Measurements from ENCODE around the gene COL9A3. TPM values are rescaled to one million over a fixed set of nuclear protein-coding genes. Genes with fewer than 3 reads are reported as not detected.

Gene COL9A3
- total RNA-seq, 2 experiments from 2014 or later, result not detected

DNA sequence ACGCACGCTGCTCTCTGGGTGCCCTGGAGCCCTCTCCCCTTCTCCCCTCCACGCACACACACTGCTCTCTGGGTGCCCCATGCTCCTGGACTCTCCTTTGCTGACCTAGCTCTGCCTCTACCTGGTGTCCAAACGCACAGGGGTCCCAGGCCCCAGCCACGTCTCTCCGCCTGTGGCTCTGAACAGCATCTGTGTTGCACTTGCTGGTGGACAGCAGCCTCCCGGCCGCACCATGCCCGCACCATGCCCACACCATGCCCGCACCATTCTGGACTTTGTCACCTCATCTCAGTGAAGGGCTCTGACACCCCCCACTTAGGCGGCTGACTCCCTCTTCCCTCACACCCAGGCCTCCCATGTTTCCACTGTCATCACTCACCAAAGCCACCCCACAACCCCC is 23.0 kb downstream of the COL9A3 start:
- H3K4me1 Mint-ChIP-seq (ENCODE audit: low read depth), result no peaks in the 10 kb centered on the region
- no peak for ATAC-seq

DNA sequence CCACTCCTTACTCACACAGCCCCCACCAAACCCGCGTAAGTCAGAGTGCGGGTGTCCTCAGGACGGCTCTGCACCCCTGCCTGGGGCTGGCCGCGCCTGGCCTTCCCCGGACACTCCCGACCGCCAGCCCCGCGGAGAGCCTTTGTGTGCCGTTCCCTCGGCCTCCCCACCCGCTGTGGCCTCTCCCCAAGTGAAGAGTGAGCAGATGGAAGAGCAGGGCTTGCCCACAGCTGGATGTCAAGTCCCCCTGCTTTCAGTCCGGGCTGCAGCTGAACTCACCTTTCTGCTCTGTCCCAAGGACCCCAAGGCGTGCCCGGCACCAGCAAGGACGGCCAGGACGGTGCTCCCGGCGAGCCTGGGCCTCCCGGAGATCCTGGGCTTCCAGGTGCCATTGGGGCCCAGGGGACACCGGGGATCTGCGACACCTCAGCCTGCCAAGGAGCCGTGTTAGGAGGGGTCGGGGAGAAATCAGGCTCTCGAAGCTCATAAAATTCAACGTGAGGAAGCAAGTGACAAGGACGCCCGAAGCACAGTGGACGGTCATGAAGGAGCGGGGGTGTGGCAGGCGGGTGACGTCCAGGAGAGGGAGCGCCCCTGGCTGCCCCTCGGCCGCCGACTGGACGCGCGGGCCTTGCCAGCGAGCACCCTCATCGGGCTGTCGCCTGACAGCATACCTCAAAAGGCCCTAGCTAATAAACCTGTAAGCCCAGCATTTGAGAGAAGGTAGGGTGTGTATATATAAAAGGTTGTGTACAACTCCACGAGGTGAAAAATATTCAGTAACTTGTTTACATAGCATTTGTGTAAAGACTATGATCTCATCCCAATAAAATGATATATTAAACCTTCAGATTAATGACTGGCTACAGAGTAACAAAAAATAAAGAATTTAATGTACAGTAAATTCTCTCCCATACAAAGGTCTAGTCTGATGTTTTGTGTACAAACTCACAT is 23.7 kb downstream of the COL9A3 start:
- no peak for DNase-seq
- peaks cover 2% of the 10 kb centered on the region for H3K27me3 Mint-ChIP-seq
- TF ChIP-seq, protein P1, sequence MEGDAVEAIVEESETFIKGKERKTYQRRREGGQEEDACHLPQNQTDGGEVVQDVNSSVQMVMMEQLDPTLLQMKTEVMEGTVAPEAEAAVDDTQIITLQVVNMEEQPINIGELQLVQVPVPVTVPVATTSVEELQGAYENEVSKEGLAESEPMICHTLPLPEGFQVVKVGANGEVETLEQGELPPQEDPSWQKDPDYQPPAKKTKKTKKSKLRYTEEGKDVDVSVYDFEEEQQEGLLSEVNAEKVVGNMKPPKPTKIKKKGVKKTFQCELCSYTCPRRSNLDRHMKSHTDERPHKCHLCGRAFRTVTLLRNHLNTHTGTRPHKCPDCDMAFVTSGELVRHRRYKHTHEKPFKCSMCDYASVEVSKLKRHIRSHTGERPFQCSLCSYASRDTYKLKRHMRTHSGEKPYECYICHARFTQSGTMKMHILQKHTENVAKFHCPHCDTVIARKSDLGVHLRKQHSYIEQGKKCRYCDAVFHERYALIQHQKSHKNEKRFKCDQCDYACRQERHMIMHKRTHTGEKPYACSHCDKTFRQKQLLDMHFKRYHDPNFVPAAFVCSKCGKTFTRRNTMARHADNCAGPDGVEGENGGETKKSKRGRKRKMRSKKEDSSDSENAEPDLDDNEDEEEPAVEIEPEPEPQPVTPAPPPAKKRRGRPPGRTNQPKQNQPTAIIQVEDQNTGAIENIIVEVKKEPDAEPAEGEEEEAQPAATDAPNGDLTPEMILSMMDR (IDR thresholded peaks at IDR 0.05), result no peak
- ChIA-PET CTCF (no interaction called here), POLR2A (no interaction called here)
- no peaks in the 10 kb centered on the region for H3K4me1 Mint-ChIP-seq (ENCODE audit: low read depth)
- intact Hi-C loops (cut with micrococcal nuclease), result no loop called here
- H3K4me3 Mint-ChIP-seq, result no peak overlapping the region
- ATAC-seq, result no peak
- no peaks in the 10 kb centered on the region for H3K9me3 Mint-ChIP-seq
- H3K36me3 Mint-ChIP-seq (ENCODE audit: low read depth), result no peaks in the 10 kb centered on the region
- H3K27ac Mint-ChIP-seq, result no peak overlapping the region

More for the DNA sequence above, 23.0 kb downstream of the COL9A3 start:
- Mint-ChIP-seq H3K27me3 (peaks cover 4% of the 10 kb centered on the region), H3K9me3 (no peaks in the 10 kb centered on the region), H3K36me3 (ENCODE audit: low read depth) (no peaks in the 10 kb centered on the region), H3K27ac (no peak overlapping the region), H3K4me3 (no peak overlapping the region)
- no peak for DNase-seq
- intact Hi-C loops (cut with micrococcal nuclease), result no loop called here
- ChIA-PET CTCF (no interaction called here), POLR2A (no interaction called here)
- TF ChIP-seq, protein P1 (IDR thresholded peaks at IDR 0.05), result no peak

DNA sequence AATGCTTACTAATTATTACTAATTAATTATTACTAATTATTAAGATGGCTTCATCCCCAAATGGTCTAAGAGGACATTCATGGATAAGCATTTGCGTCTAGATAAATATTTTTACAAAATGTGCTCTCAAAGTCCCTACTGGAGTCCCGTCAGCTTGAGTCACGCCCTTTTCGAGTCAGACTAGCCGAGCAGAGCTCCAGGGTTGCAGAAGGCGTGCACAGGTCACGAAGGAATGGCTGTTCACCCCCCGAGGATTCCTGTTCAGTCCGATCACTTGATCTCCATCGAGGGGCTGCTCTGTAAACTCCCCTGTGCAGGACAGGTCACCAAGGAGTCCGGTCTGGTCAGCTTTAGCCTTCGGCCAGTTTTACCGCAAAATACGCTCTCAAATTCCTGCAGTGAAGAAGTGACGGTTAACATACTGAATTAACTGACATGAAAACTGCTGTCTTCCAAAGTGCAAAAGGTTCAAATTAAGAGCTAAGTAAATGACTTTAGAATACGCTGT is 24.9 kb downstream of the COL9A3 start:
- no peak overlapping the region for H3K4me3 Mint-ChIP-seq
- DNase-seq, result no peak
- TF ChIP-seq, protein P1 (IDR thresholded peaks at IDR 0.05), result no peak
- no peaks in the 10 kb centered on the region for H3K9me3 Mint-ChIP-seq
- ChIA-PET CTCF (interaction anchor here (1.4 to 1.6 kb wide), 2 partner anchors 9 to 33 kb away, joined by 5 read pairs; no protein-coding TSS in a partner anchor), POLR2A (no interaction called here)
- no peaks in the 10 kb centered on the region for H3K4me1 Mint-ChIP-seq (ENCODE audit: low read depth)
- intact Hi-C loops (cut with micrococcal nuclease), result no loop called here
- H3K36me3 Mint-ChIP-seq (ENCODE audit: low read depth), result no peaks in the 10 kb centered on the region
- no peaks in the 10 kb centered on the region for H3K27me3 Mint-ChIP-seq
- no peak overlapping the region for H3K27ac Mint-ChIP-seq
- no peak for ATAC-seq

DNA sequence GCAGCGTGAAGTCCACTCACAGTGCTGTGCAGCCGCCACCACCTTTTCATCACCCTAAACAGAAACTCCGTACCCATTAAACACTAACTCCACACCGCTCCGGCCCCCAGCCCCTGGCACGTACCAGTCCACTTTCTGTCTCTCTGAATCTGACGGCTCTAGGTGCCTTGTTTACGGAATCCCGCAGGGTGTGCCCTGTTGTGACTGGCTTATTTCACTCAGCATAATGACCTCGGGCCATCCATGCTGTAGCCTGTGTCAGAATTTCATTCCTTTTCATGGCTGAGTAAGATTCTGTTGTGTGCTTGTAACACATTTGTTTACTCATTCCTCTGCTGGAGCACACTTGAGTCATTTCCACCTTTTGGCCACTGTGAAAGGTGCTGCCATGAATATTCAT is 26.8 kb downstream of the COL9A3 start:
- H3K36me3 Mint-ChIP-seq (ENCODE audit: low read depth), result no peaks in the 10 kb centered on the region
- no peak overlapping the region for H3K27ac Mint-ChIP-seq
- CTCF ChIA-PET, result interaction anchor here (0.7 kb wide), 1 partner anchor 460 kb away, joined by 3 read pairs; no protein-coding TSS in a partner anchor
- no peak for ATAC-seq
- intact Hi-C loops (cut with micrococcal nuclease), result no loop called here
- TF ChIP-seq, protein P1 (IDR thresholded peaks at IDR 0.05), result no peak
- H3K9me3 Mint-ChIP-seq, result no peaks in the 10 kb centered on the region
- H3K27me3 Mint-ChIP-seq, result no peaks in the 10 kb centered on the region
- POLR2A ChIA-PET, result no interaction called here
- no peak overlapping the region for H3K4me3 Mint-ChIP-seq
- H3K4me1 Mint-ChIP-seq (ENCODE audit: low read depth), result no peaks in the 10 kb centered on the region
- no peak for DNase-seq

DNA sequence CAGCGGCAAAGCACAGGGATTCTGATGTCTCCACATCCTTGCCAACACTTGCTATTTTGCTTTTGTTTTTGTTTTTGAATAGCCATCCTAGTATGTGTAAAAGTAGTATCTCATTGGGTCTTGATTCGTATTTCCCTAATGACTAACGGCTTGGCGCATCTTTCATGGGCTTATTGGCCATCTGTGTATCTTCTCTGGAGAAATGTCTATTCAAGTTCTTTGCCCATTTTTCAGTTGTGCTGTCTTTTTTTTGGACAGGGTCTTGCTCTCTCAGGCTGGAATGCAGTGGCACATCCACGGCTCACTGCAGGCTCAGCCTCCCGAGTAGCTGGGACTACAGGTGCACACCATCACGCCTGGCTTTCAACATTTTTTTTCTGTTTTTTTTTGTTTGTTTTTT is 27.3 kb downstream of the COL9A3 start:
- Mint-ChIP-seq H3K4me3 (no peak overlapping the region), H3K36me3 (ENCODE audit: low read depth) (no peaks in the 10 kb centered on the region), H3K27me3 (no peaks in the 10 kb centered on the region), H3K27ac (no peak overlapping the region), H3K4me1 (ENCODE audit: low read depth) (no peaks in the 10 kb centered on the region), H3K9me3 (no peaks in the 10 kb centered on the region)
- TF ChIP-seq, protein P1 (IDR thresholded peaks at IDR 0.05), result no peak
- ChIA-PET POLR2A (no interaction called here), CTCF (no interaction called here)
- intact Hi-C loops (cut with micrococcal nuclease), result no loop called here
- no peak for ATAC-seq
- no peak for DNase-seq

Data from activated CD8-positive, alpha-beta T cell treated with anti-CD3 and anti-CD28 coated beads for 36 hours (primary cell).